HG03103 (cell line): Measurements from ENCODE around the gene CCDC183.
"Not testable (repeated sequence)": the region's sequence is repeated elsewhere in the genome, so short reads cannot be mapped to it uniquely, and the experiment has no call there.

Source experiments
- ATAC-seq: cut with Tn5 transposase; IDR thresholded peaks from one replicate; pipeline ENCODE4 v1.9.1; 2021; ENCODE audit warnings: low read depth; ENCODE audit not compliant: unreplicated experiment

CCDC183 gene

DNA sequence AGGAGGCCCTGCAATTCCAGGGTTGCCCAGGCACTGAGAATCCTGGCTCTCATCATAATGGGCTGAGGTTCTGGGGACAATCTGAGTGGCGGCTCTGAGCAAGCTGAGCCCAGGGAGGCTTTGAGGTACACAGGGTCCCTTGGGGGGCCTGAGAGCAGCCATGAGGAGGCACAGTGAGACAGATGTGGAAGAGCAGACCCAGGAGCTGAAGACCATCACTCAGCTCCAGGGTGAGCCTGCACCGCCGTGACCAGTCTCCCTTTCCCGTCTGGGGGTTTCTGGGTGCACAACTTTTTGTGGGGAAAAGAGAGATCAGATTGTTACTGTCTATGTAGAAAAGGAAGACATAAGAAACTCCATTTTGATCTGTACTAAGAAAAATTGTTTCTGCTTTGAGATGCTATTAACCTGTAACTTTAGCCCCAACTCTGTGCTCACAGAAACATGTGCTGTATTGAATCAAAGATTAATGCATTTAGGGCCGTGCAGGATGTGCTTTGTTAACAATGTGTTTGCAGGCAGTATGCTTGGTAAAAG is at the start of gene CCDC183:
Gene CCDC183, plus strand, starts transcription at position 101 of the 537 bp plus-strand sequence. Its CDS starts 60 bp downstream, at position 161.
- ATAC-seq, result no peak

GRCh38 chr9:136746621-136747020 is 49.5 kb upstream of the CCDC183 start:
- ATAC-seq, result no peak

DNA sequence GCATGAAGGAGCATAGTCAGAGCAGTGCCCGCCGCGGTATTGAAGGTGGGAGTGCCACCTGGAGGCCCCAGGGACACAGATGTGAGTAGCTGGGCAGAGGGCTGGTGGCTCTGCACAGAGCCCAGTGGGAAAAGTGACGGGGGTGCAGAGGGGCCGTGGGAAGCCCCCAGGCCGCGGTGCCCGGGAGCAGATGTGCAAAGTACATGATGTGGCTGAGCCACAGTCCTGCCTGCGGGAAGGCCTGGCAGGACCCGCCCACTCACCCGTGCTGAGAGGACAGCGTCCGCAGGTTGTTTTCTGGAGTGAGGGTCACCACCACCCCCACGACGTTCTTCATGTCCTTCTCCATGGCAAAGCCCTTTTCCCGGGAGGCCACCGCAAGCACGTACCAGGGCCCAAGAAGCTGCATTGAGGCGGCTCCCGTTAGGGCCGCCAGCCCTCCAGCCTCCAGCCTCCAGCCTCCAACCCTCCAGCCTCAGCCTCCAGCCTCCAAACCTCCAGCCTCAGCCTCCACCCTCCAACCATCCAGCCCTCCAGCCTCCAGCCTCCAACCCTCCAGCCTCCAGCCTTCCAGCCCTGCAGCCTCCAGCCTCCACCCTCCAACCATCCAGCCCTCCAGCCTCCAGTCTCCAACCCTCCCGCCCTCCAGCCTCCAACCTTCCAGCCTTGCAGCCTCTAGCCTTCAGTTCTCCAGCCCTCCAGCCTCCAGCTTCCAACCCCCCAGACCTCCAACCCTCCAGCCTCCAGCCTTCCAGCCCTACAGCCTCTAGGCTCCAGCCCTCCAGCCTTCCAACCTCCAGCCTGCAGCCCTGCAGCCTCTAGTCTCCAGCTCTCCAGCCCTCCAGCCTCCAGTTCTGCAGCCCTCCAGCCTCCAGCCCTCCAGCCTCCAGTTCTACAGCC is 48.7 kb upstream of the CCDC183 start:
- ATAC-seq, result no peak

- no peak for ATAC-seq
These were observed 47.9 kb upstream of the CCDC183 start, which contains the start of gene LCN6 for GRCh38 chr9:136748201-136748600. TSS of gene LCN6 (minus strand) at chr9:136748525. CDS start at chr9:136748483, 42 bp downstream.

- no peak for ATAC-seq
These were observed 47.2 kb upstream of the CCDC183 start for GRCh38 chr9:136748666-136749611.

DNA sequence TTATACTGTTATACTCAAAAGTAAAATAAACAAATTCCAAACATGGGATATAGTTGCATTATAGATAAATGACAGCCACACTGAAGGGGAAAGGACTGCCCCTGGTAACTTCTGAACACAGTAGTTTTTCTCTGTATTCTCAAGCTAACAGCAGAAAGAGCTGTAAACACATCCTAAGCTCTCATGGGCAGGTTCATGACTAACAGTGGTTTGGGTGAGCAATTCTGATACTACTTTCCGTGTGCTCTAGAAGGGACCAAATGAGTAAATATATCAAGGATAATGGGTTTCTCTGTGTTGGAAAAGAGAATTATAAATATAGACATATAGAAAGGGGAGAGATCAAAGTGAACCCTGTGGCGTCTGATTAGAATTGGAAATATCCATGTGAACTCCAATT is 45.6 kb upstream of the CCDC183 start:
- ATAC-seq, result no peak

DNA sequence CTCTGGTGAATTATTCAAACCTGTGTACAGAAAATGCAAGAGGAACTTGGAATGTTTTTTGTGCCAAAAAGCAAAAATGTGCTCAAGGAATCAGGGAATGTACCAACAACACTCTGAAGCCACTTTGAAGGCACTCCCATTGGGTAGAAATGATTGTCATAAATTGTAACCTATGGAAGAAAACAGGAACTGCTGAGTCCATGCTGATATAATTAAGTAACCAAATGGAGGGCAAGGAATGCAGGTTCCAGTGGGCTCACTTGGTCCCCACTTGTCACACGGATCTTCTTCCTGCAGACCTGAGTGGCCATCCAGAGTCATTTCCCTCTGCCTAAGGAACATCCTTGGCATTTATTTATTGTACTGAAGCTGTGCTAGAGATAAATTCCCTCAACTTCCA is 44.9 kb upstream of the CCDC183 start:
- no peak for ATAC-seq

DNA sequence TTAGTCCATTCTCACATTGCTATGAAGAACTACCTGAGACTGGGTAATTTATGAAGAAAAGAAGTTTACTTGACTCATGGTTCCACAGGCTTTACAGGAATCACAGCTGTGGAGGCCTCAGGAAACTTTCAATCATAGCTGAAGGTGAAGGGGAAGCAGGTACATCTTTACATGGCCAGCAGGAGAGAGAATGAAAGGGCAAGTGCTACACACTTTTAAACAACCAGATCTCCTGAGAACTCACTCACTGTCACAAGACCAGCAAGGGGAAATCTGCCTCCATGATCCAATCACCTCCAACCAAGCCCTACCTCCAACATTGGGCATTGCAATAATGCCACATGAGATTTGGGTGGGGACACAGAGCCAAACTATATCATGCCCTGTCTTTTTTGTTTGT is 44.3 kb upstream of the CCDC183 start:
- ATAC-seq, result no peak

GRCh38 chr9:136753371-136754058 is 42.6 kb upstream of the CCDC183 start:
- ATAC-seq, result no peak

- ATAC-seq, result no peak
These were observed 42.0 kb upstream of the CCDC183 start for GRCh38 chr9:136754059-136754572.

DNA sequence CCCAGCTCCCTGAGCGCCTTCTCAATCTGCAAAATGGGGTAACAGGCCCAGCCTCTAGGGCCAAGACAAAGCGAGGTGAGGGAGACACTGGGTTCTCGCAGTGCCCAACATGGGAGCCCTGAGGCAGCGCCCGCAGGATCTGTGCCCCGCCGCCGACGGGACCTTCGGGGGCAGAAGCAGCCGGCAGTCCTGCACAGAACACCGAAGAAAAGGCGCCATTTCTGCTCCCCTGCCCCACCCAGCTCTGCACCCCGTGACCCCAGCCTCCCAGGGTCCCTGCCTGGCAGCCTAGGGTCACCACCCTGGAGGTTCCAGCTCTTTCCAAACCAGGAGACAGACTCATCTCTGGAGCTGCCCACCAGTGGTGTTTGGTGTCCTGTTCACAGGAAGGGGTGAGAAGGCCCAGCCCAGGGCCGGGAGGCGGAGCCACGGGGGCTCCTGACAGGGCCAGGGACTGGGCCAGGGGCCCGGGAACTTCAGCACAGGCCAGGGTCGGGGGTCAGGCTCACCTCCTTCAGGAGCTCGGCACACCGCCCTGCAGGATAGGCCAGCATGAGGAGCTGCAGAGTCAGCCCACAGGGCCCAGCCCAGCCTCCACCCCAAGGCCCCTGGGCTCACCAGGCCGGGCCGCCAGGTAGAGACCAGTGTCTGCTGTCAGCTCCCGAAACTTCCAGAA is 41.4 kb upstream of the CCDC183 start:
- ATAC-seq, result no peak

- ATAC-seq, result not testable (repeated sequence)
These were observed 40.6 kb upstream of the CCDC183 start for GRCh38 chr9:136755302-136756133.

DNA sequence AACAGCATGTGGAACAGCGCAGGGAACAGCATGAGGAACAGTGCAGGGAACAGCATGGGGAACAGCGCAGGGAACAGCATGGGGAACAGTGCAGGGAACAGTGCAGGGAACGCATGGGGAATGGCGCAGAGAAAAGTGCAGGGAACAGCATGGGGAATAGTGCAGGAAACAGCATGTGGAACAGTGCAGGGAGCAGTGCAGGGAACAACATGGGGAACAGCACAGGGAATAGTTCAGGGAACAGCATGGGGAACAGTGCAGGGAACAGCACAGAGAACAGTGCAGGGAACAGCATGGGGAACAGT is 40.1 kb upstream of the CCDC183 start:
- no peak for ATAC-seq

DNA sequence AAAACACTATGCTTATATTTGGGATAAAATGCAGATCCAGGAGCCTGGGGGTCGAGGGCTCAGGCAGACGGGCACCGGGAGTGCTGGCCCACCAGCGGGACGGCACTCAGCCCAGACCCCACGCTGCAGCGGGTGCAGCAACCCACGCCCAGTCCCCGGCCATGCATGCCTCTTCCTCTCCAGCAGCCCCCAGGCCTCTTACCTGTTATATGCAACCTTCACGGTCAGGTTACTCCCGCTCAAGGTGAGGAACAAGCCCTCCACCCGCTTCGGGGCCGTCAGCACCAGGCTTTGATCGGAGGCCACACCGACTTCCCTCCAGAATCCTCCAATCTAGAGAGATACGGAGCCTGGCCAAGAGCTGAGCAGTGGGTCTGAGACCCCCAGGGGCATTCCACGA is 39.3 kb upstream of the CCDC183 start:
- no peak for ATAC-seq

GRCh38 chr9:136757328-136757727 is 38.8 kb upstream of the CCDC183 start:
- ATAC-seq, result no peak

DNA sequence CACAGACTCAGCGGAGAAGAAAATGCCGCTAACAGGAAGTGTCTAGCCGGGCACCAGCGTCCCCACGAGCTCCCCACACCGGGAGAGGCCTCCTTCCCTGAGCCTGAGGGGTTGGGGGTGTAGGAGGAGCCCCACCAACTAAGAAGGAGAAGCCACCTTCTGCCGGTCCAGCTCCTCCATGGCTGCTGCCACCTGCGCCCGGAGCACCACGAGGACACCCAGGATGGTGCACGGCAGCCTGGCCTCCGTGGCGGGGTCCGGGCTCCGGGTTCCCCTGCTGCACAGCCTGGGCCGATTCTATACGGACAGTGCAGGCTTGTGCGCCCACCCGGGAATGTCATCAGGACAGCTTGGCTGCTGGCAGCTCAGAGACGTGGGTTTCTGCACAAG is 38.4 kb upstream of the CCDC183 start:
- no peak for ATAC-seq

DNA sequence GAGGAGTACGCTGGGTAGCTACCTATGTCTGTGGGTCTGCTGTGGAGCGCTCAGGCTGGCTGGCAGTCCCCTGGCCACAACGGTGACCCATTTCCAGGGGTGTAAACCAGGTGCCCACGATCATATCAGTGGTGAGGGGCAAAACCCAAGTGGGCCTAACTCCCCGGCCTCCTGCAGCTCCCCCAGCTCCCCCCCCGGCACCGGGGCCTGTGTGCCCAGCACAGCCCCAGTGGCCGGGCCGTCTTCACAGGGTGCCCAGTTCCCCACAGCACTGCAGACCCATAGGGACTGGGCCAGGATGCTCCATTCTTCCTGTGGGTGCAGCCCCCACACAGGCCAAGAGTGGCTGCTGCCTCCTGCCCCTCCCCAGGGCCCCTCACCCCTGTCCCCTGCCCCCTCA is 37.1 kb upstream of the CCDC183 start:
- no peak for ATAC-seq

DNA sequence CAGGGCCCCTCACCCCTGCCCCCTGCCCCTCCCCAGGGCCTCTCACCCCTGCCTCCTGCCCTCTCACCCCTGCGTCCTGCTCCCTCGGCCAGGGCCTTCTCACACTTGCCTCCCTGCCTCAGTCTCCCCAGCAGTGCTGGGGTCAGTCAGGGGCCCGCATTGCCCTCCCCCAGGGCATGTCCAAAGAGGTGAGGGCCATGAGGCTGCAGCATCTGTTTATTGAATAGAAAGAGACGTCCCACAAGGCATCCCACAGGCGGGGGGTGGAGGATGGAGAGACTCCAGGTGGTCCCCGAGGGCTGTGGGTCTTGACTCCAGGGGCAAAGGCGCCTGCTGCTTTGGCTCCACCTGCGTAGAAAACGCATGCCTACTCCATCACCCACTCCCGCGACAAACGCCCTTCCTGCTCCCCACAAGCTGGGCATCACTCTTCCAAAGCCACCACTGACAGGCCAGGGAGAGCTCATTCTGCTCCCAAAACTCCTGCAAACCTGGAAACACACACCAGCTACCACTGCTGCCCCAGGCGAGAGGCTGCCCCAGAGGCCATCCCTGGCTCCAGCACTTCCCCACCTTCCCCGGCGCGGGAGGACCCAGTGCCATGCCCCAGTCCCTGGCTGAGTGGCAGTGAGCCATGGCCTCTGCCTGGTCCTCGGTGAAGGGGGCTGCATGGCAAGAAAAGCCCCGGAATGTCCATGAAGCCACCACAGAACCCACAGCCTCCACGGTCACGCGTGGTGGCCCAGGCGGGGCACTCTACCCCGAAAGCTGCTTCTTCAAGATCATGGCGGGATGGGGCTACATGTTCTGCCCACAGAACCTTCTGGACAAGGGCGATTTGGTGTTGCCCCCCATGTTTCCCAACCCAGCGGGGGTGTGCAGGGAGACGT is 36.5 kb upstream of the CCDC183 start:
- no peak for ATAC-seq
